Naive thymus-derived CD4-positive, alpha-beta T cell (primary cell): Measurements from ENCODE around the gene CRYBB2. TPM values are rescaled to one million over a fixed set of nuclear protein-coding genes. Genes with fewer than 3 reads are reported as not detected.

Experiments used
- ATAC-seq: fragments of 150-1000 bp; cut with Tn5 transposase; 2 replicates; pipeline ENCODE4 v1.10.0; 2021; ENCODE audit warnings: mild to moderate bottlenecking, moderate library complexity
- CTCF ChIA-PET: fragments of 350-600 bp; sonication (Branson Sonifier 250); formaldehyde crosslinking; loops from one replicate; lab custom pipeline; 2021; ENCODE audit warnings: antibody characterized with exemption; lab: Charles Lee
- POLR2A ChIA-PET: fragments of 350-600 bp; sonication (Branson Sonifier 250); formaldehyde crosslinking; loops from one replicate; lab custom pipeline; 2021; ENCODE audit warnings: antibody characterized with exemption, inconsistent platforms; lab: Charles Lee
- DNase-seq, 9 donors: peaks; one replicate each; pipeline versions ENCODE4 v3.0.0 to v3.0.0-alpha.2; 2020 to 2022; ENCODE audit warnings: mixed read lengths in 1 of 9
- H3K27ac ChIP-seq: one replicate; pipeline ENCODE4 v1.7.0; 2013; ENCODE audit warnings: mild to moderate bottlenecking, low read depth, low read length, moderate library complexity
- H3K27me3 ChIP-seq, 2 donors: one replicate each; pipeline ENCODE4 v1.7.0; 2013; ENCODE audit warnings: low read length in 2 of 2, mild to moderate bottlenecking in 2 of 2, moderate library complexity in 2 of 2; ENCODE audit not compliant: control insufficient read depth in 2 of 2, insufficient read depth in 2 of 2
- H3K36me3 ChIP-seq, 3 experiments: 1 replicate in 2 of 3; 2 replicates in 1 of 3; pipeline ENCODE4 v1.7.0; 2013; ENCODE audit warnings: low read length in 3 of 3, mild to moderate bottlenecking in 3 of 3, moderate library complexity in 1 of 3; ENCODE audit not compliant: insufficient read depth in 3 of 3, control insufficient read depth in 2 of 3
- H3K4me1 ChIP-seq, 2 donors: one replicate each; pipeline ENCODE4 v1.7.0; 2013; ENCODE audit warnings: low read length in 2 of 2, mild to moderate bottlenecking in 2 of 2, moderate library complexity in 1 of 2; ENCODE audit not compliant: control insufficient read depth in 2 of 2, insufficient read depth in 2 of 2
- H3K4me3 ChIP-seq: 2 replicates; pipeline ENCODE4 v1.7.0; 2013; ENCODE audit warnings: mild to moderate bottlenecking, low read length
- H3K9me3 ChIP-seq, 3 experiments: 1 replicate in 2 of 3; 2 replicates in 1 of 3; pipeline ENCODE4 v1.7.0; 2013; ENCODE audit warnings: low read length in 3 of 3; ENCODE audit not compliant: control insufficient read depth in 2 of 3
- H3K27ac Mint-ChIP-seq, 9 donors: one replicate each; pipeline ENCODE4 v1.8.0; 2020 to 2022; ENCODE audit warnings: mixed read lengths in 9 of 9, mild to moderate bottlenecking in 8 of 9, moderate library complexity in 5 of 9, inconsistent platforms in 2 of 9
- H3K27me3 Mint-ChIP-seq, 5 donors: one replicate each; pipeline ENCODE4 v1.8.0; 2021 to 2022; ENCODE audit warnings: mixed read lengths in 5 of 5, mild to moderate bottlenecking in 1 of 5
- H3K36me3 Mint-ChIP-seq, 5 donors: one replicate each; pipeline ENCODE4 v1.8.0; 2020 to 2022; ENCODE audit warnings: mixed read lengths in 5 of 5, mild to moderate bottlenecking in 3 of 5, inconsistent platforms in 1 of 5
- H3K4me1 Mint-ChIP-seq, 7 donors: one replicate each; pipeline ENCODE4 v1.8.0; 2020 to 2022; ENCODE audit warnings: mixed read lengths in 7 of 7, mild to moderate bottlenecking in 3 of 7, inconsistent platforms in 1 of 7
- H3K4me3 Mint-ChIP-seq, 10 donors: one replicate each; pipeline ENCODE4 v1.8.0; 2020 to 2022; ENCODE audit warnings: mild to moderate bottlenecking in 10 of 10, mixed read lengths in 10 of 10, moderate library complexity in 6 of 10, inconsistent platforms in 2 of 10
- H3K9me3 Mint-ChIP-seq, 11 donors: one replicate each; pipeline ENCODE4 v1.8.0; 2020 to 2022; ENCODE audit warnings: mixed read lengths in 11 of 11, mild to moderate bottlenecking in 4 of 11, inconsistent platforms in 1 of 11, moderate library complexity in 1 of 11
- intact Hi-C, 2 donors: fragments of 100-400 bp; cut with micrococcal nuclease; formaldehyde crosslinking; loops; one replicate each; pipeline ENCODE4 v1.15.1; 2023
- polyA plus RNA-seq, 2 donors: library from polyadenylated mRNA; unstranded; fragments of 300-500 nt; fragmentation: Illumina TruSeq; gene quantifications; one replicate each; pipeline ENCODE4 v1.2.3, GENCODE V29; 2021
- total RNA-seq, 6 experiments: library from RNA in 5 of 6; stranded (reverse) in 5 of 6; gene quantifications; 1 replicate in 5 of 6; 2 replicates in 1 of 6; pipeline ENCODE4 v1.2.3 and lab custom pipeline; 2021 to 2026

The CRYBB2 gene
- total and polyA plus RNA-seq, 7 experiments from 2014 or later, result not detected

DNA sequence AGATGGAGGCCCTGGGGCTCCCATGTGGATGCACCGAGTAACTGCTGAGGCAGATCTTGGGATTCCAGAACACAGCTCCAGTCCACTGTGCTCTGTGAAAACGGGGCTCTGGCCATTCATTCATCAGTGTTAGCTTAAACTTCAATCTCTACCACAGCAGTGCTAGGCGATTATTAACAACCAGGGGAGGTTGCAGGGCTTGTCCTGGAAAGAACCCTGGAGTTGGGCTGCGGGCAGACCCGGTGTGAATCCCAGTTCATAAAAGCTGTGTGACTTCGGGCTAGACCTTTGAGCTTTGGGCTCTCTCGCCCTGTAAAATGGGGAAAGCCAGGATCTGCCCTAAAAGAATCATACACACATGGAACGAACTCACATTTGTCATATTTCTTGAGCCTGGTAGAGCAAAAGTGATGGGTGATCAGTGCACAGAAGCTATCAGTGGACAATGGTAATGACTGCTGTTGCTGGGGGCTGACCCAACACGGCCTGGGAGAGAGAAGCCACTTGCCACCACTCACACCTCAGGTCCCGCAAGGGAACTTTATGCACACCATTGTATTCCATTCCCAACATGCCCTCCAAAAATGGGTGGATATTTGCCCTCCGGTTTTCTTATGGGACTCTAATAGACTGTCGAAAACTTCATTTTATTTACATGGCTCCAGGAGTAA is 35.4 kb upstream of the CRYBB2 start:
- no peaks in the 10 kb centered on the region for H3K27me3 ChIP-seq
- H3K4me1 Mint-ChIP-seq, result no peaks in the 10 kb centered on the region
- intact Hi-C loops, result no loop called here
- ATAC-seq (no peak), DNase-seq (no peak)
- H3K4me3 ChIP-seq, result no peak overlapping the region
- H3K36me3 ChIP-seq, result peaks cover 0 to 7% (median 0%) of the 10 kb centered on the region in 3 experiments
- CTCF ChIA-PET, result no interaction called here
- no peak overlapping the region for H3K4me3 Mint-ChIP-seq
- peaks cover 4 to 51% (median 22%) of the 10 kb centered on the region in 5 donors for H3K36me3 Mint-ChIP-seq
- POLR2A ChIA-PET, result no interaction called here
- no peaks in the 10 kb centered on the region for H3K4me1 ChIP-seq
- no peak overlapping the region for H3K27ac ChIP-seq
- H3K27ac Mint-ChIP-seq, result no peak overlapping the region
- H3K9me3 Mint-ChIP-seq, result peaks cover 0 to 8% (median 3%) of the 10 kb centered on the region in 11 donors
- no peaks in the 10 kb centered on the region for H3K27me3 Mint-ChIP-seq
- H3K9me3 ChIP-seq, result peaks cover 0 to 6% (median 0%) of the 10 kb centered on the region in 3 experiments

DNA sequence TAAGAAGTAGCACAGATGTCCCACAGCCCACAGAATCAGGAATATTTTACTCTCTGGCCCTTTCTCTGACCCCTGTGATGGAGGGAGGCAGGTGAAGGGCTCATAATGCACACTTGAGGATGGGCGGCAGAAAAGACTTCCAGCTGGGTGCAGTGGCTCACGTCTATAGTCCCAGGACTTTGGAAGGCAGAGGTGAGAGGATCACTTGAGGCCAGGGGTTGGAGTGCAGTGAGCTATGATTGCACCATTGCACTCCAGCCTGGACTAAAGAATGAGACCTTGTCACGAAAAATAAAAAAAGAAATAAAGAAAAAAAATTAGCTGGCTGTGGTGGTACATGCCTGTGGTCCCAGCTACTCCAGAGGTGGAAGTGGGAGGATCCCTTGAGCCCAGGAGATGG is 33.3 kb upstream of the CRYBB2 start:
- Mint-ChIP-seq H3K4me3 (no peak overlapping the region), H3K9me3 (no peaks in the 10 kb centered on the region), H3K27me3 (no peaks in the 10 kb centered on the region), H3K4me1 (no peaks in the 10 kb centered on the region), H3K27ac (no peak overlapping the region), H3K36me3 (peaks cover 4 to 50% (median 15%) of the 10 kb centered on the region in 5 donors)
- no peak overlapping the region for H3K27ac ChIP-seq
- ATAC-seq, result no peak
- no peaks in the 10 kb centered on the region for H3K4me1 ChIP-seq
- no peak for DNase-seq
- H3K36me3 ChIP-seq, result peaks cover 0 to 14% (median 0%) of the 10 kb centered on the region in 3 experiments
- H3K27me3 ChIP-seq, result no peaks in the 10 kb centered on the region
- intact Hi-C loops, result no loop called here
- ChIA-PET POLR2A (no interaction called here), CTCF (interaction anchor here (0.6 to 1.7 kb wide), 3 partner anchors 9 to 404 kb away, joined by 3 to 6 read pairs (median 5); no protein-coding TSS in a partner anchor)
- H3K4me3 ChIP-seq, result no peak overlapping the region
- H3K9me3 ChIP-seq, result no peaks in the 10 kb centered on the region

- no peak overlapping the region for H3K27ac ChIP-seq
- Mint-ChIP-seq H3K36me3 (peaks cover under 1 to 44% (median 9%) of the 10 kb centered on the region in 5 donors), H3K27ac (no peak overlapping the region), H3K4me3 (no peak overlapping the region), H3K9me3 (no peaks in the 10 kb centered on the region), H3K4me1 (no peaks in the 10 kb centered on the region), H3K27me3 (no peaks in the 10 kb centered on the region)
- no peak overlapping the region for H3K4me3 ChIP-seq
- ChIA-PET POLR2A (no interaction called here), CTCF (interaction anchor here (1.7 kb wide), 1 partner anchor 7 kb away, joined by 5 read pairs; no protein-coding TSS in a partner anchor)
- peaks cover 0 to 14% (median 0%) of the 10 kb centered on the region in 3 experiments for H3K36me3 ChIP-seq
- intact Hi-C loops, result no loop called here
- ATAC-seq (no peak), DNase-seq (no peak)
- no peaks in the 10 kb centered on the region for H3K4me1 ChIP-seq
- no peaks in the 10 kb centered on the region for H3K27me3 ChIP-seq
- no peaks in the 10 kb centered on the region for H3K9me3 ChIP-seq
Measured at GRCh38 chr22:25187469-25187868, 32.0 kb upstream of the CRYBB2 start.

- Histone ChIP-seq H3K9me3 (no peaks in the 10 kb centered on the region), H3K4me1 (no peaks in the 10 kb centered on the region), H3K27me3 (no peaks in the 10 kb centered on the region), H3K36me3 (peaks cover 0 to 7% (median 0%) of the 10 kb centered on the region in 3 experiments), H3K4me3 (no peak overlapping the region), H3K27ac (no peak overlapping the region)
- no peak for DNase-seq
- CTCF ChIA-PET, result no interaction called here
- peaks cover 9 to 48% (median 19%) of the 10 kb centered on the region in 5 donors for H3K36me3 Mint-ChIP-seq
- no peak overlapping the region for H3K4me3 Mint-ChIP-seq
- H3K9me3 Mint-ChIP-seq, result no peaks in the 10 kb centered on the region
- H3K27ac Mint-ChIP-seq, result no peak overlapping the region
- POLR2A ChIA-PET, result no interaction called here
- intact Hi-C loops, result no loop called here
- H3K4me1 Mint-ChIP-seq, result no peaks in the 10 kb centered on the region
- H3K27me3 Mint-ChIP-seq, result no peaks in the 10 kb centered on the region
- ATAC-seq, result no peak
Measured at GRCh38 chr22:25192406-25192805, 27.0 kb upstream of the CRYBB2 start.

DNA sequence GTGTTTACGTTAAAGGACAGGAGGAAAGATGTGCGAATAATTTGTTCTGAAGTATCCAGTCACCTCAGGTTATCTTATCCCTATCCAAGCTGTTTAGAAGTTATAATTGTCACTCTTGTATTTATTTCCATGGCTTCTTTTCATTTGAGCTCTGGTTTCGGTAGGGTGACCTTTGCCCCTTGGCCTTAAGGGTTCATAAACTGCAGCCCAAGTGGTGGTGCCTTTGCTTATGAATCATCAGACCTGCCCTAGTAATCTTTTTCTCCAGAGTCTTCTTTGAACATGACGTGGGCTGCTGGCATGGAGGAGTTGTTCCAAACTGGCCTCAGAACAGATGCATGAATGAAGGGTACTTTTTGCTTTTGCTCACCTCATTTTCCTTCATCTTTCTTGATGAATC is 26.3 kb upstream of the CRYBB2 start:
- ATAC-seq (no peak), DNase-seq (no peak)
- Histone ChIP-seq H3K27me3 (no peaks in the 10 kb centered on the region), H3K9me3 (no peaks in the 10 kb centered on the region), H3K36me3 (peaks cover 0 to 7% (median 0%) of the 10 kb centered on the region in 3 experiments), H3K27ac (no peak overlapping the region), H3K4me3 (no peak overlapping the region), H3K4me1 (no peaks in the 10 kb centered on the region)
- Mint-ChIP-seq H3K27ac (peak overlapping the region in 1 of 9 donors; percentile 3), H3K27me3 (no peaks in the 10 kb centered on the region), H3K4me1 (no peaks in the 10 kb centered on the region), H3K9me3 (no peaks in the 10 kb centered on the region), H3K36me3 (peaks cover 9 to 44% (median 19%) of the 10 kb centered on the region in 5 donors), H3K4me3 (no peak overlapping the region)
- ChIA-PET POLR2A (no interaction called here), CTCF (no interaction called here)
- intact Hi-C loops, result no loop called here

DNA sequence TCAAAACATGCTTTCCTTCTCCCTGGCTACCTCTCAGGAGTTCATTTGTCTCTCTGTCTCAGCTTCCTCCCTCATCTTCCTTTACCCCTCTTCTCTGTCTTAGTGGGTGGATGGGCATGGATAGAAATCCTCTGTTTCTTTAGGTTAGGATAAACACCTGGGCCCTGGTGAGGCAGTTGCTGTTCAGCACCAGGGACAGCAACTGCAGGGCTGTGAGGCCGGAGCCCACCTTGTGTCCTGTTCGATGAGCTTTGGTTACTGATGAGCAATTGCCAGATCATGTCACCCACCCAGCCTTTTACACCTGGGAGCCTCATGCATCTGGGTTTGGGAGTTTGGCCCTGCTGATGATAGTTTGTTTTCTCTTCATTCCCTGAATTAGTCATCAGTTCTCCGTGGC is 25.9 kb upstream of the CRYBB2 start:
- no peak overlapping the region for H3K27ac ChIP-seq
- peaks cover 0 to 7% (median 0%) of the 10 kb centered on the region in 3 experiments for H3K36me3 ChIP-seq
- Mint-ChIP-seq H3K27ac (peak overlapping the region in 1 of 9 donors; percentile 3), H3K4me3 (no peak overlapping the region), H3K27me3 (no peaks in the 10 kb centered on the region), H3K4me1 (no peaks in the 10 kb centered on the region), H3K9me3 (no peaks in the 10 kb centered on the region), H3K36me3 (peaks cover 9 to 44% (median 19%) of the 10 kb centered on the region in 5 donors)
- no peaks in the 10 kb centered on the region for H3K27me3 ChIP-seq
- no peaks in the 10 kb centered on the region for H3K4me1 ChIP-seq
- no peak overlapping the region for H3K4me3 ChIP-seq
- no peaks in the 10 kb centered on the region for H3K9me3 ChIP-seq
- intact Hi-C loops, result no loop called here
- POLR2A ChIA-PET, result no interaction called here
- no peak for DNase-seq
- ATAC-seq, result no peak
- CTCF ChIA-PET, result no interaction called here

DNA sequence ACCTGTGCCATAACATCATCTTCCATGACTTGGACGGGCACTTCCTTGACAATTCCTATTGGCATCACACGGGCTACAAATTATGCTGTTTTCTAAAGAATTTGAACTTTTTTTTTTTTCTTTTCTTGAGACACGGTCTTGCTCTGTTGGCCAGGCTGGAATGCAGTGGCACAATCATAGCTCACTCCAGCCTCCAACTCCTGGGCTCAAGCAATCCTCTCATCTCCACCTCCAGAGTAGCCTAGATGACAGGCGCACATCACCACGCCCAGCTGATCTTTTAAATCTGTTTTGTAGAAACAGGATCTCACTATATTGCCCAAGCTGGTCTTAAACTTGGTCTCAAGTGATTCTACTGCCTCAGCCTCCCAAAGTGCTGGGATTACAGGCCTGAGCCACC is 23.1 kb upstream of the CRYBB2 start:
- CTCF ChIA-PET, result no interaction called here
- H3K9me3 ChIP-seq, result no peaks in the 10 kb centered on the region

More for the DNA sequence above, 23.1 kb upstream of the CRYBB2 start:
- no peak overlapping the region for H3K27ac ChIP-seq
- Mint-ChIP-seq H3K9me3 (no peaks in the 10 kb centered on the region), H3K27me3 (no peaks in the 10 kb centered on the region), H3K36me3 (peaks cover 7 to 36% (median 19%) of the 10 kb centered on the region in 5 donors), H3K4me3 (no peak overlapping the region), H3K4me1 (peaks cover 0 to 2% (median 0%) of the 10 kb centered on the region in 7 donors), H3K27ac (no peak overlapping the region)
- H3K4me3 ChIP-seq, result no peak overlapping the region
- ATAC-seq, result no peak
- no peaks in the 10 kb centered on the region for H3K4me1 ChIP-seq
- intact Hi-C loops, result no loop called here
- H3K27me3 ChIP-seq, result no peaks in the 10 kb centered on the region
- DNase-seq, result no peak
- POLR2A ChIA-PET, result no interaction called here
- H3K36me3 ChIP-seq, result no peaks in the 10 kb centered on the region
